NCI-H82 treated with DMSO at 0.1 percent for 48 hours (cell line): ENCODE measurements around the gene DLEC1.
"Not testable (repeated sequence)": the region's sequence is repeated elsewhere in the genome, so short reads cannot be mapped to it uniquely, and the experiment has no call there.

Source experiments
- DNase-seq: peaks from one replicate; lab custom pipeline; 2025; ENCODE audit not compliant: unreplicated experiment; lab: John Stamatoyannopoulos, UW

DLEC1 gene

DNA sequence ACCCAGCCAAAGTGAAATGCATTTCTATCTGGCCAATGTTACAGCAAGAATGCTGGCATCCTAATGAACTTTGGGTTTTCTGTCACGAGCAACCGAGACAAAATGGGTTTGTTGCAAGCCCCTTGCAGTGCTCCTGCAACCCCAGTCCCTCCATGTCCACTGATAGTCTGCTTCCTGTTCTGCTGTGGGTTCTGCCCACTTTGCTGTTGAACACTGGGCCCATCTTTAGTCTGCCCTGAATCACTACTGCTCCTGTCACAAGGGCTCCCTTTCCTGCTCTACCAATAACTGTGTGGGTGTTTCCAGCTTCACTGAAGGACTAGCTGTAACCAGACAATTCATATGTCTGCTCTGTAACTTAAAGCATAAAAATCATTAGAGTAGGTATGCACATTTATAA lies 113.6 kb downstream of the DLEC1 start:
- DNase-seq: no peak

DNA sequence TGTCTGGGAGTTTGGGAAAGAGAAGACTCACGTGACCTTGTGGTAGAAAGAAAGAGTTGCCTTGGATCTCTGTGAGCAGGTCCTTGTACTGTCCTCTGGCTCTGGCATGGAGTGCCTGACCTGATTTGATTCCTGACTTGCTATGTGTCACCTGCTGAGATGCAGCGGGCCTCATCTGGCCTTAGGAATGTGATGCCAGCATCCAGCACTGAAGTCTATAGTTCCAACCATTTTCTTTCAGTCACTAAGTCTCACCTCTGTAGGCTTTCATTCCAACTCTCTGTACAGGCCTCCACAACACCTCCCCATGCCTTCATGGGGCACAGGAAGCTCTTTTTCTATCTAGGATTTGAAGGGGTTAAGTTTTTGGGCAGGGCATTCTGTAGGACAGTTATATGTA lies 114.2 kb downstream of the DLEC1 start:
- DNase-seq: no peak

DNA sequence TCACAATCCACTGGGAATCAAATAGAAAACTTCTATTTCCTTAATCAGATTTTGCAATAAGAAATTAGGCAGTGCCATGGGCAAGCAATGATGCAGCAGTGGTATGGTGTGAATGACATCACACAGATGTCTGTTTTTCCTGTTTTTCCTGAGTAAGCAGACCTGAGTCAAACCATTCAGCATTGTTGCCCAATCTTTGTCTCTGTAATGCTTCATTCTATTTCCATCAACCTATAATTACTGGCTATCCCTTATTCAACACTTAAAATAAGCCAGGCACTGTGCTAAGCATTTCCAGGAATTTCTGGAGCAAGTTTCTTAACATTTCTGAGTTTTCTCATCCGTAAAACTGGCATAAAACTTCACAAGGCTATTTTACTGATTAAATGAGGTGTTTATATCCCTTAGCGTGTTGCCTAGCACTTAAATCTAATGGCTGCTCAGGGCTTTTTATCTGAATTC lies 115.1 kb downstream of the DLEC1 start:
- no peak for DNase-seq

DNA sequence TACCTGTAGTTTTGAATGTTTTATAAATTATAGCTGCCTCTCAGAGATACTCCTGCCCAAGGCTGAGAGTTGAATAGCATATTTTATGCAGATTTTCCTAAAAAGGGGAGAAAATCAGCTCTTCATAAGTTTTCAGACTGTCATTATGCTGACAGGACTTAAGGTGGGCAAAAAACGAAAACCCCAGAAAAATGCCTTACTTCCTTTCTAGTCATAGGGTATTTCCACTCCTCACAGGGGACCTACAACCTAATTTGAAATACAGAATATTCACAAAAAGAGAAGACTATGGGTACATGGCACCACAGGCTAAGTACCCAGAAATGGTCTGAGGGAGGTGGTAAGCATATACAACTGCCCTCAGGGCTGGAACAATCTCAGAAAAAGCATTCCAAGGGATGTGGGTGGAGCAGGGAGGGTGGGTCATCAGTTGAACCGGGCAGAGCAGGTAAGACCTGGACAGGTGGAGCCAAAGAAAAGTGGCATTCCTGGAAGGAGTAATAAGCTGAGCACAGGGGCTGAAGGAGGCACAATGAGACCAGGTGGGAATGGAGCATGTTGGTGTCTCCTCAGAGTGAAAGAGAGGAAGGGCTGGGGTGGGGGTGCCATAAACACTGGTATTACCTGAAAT lies 115.7 kb downstream of the DLEC1 start:
- DNase-seq: no peak

DNA sequence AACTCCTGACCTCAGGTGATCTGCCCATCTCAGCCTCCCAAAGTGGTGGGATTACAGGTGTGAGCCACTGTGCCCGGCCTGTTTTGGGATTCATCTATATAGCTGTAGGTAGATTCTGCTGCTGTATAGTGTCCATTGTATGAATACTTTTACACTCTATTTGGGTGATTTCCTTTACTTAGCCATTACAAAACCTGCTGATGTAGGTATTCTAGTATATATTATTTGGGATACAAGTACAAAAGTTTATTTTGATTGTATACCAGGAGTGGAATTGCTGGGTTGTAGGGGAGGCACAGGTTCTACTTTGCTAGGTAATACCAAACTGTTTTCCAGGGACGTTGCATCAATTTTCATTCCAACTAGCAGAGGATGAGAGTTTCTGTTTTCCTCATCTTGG lies 116.8 kb downstream of the DLEC1 start:
- DNase-seq: no peak

DNA sequence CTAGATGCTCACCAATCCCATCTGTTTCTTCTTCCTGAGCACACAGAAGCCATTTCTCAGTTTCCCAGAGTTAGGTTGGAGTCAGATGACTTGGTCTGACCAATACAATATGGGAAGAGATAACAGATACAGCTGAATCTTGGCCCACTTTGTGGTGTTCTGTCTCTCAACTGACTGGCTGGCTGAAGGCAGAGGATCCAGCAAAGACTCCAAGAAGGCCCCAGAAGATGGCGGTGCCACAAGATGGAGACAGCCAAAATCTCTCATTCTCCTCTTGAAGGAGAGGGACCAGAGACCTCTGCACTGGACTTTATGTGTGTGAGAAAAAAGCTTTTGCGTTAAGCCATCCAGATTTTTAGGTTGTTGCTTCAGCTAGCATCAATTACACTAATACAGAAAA lies 118.1 kb downstream of the DLEC1 start:
- DNase-seq: no peak

DNA sequence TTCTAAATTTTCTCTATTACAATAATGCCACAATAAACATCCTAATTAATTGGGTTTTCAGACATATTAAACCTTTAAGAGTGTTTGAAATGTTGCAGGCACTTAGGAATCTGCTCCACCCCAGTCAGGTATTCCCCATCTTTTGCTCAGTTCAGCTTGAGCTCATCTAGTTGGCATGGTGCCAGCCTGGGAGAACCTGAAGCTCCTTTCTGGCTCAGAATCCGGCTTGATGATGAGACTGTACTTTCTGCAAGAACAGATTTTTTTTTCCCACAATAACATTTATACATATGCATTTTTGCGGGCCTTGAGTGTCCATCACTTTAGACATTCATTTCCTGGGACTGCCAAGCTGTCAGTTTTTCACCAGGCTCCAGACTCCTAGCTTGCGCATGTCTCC lies 118.6 kb downstream of the DLEC1 start:
- no peak for DNase-seq

DNA sequence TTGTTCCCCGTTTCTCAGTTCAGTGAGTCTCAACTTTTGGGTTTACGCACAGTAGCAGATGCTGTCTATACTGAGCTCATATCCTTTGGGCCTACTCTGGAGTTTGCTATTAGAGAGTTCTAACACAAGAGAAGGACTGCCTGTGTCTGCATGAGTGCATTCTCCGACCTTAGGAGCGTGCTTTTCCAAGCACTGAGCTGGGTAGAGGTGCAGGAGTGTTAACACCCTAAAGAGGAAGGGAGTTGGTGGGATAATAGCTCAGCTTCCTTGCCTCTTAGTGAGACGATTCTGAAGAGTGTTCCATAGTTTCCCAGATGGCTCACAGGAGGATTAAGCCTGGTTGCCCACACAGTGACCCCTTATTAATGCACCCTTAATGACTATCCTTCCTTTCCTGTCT lies 119.5 kb downstream of the DLEC1 start:
- no peak for DNase-seq

DNA sequence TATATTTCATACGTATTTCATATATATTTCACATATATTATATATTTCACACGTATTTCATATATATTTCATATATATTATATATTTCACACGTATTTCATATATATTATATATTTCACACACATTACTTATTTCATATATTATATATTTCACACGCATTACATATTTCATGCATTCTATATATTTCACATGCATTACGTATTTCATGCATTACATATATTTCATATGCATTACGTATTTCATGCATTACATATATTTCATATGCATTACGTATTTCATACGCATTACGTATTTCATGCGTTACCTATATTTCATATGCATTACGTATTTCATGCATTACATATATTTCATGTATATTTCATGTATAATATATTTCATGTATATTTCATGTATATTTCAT lies 121.7 kb downstream of the DLEC1 start:
- not testable (repeated sequence) for DNase-seq

DNA sequence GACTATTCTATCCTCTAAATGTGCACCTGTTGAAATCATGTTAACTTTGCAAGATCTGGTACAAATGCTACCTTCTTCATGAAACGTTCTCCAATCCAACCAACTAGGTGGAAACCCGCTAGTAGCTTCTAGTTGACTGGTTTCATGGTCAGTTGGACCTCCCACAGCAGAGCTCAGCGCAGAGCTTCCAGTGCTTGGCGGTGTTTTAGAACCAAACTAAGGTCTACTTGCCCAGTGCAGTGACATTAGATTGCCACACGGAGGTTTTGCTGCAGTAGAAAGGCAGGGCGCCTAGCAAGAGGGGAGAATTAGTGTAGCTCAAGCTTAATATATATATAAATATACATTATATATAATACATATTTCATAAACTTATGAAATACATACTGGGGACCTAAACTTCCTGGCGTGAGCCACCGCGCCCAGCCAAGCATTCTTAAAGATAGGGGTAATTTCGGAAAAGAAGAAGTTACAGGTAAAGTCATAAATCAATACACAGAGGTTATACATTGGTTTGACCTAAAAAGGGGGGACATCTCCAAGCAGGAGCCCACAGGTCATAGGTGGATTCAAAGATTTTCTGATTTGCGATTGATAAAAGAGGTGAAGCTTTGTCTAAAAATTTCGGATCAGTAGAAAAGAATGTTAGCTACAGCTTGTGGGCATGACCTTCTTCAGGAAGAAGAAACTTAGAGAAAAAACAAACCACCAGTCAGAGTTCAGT lies 124.3 kb downstream of the DLEC1 start:
- no peak for DNase-seq

DNA sequence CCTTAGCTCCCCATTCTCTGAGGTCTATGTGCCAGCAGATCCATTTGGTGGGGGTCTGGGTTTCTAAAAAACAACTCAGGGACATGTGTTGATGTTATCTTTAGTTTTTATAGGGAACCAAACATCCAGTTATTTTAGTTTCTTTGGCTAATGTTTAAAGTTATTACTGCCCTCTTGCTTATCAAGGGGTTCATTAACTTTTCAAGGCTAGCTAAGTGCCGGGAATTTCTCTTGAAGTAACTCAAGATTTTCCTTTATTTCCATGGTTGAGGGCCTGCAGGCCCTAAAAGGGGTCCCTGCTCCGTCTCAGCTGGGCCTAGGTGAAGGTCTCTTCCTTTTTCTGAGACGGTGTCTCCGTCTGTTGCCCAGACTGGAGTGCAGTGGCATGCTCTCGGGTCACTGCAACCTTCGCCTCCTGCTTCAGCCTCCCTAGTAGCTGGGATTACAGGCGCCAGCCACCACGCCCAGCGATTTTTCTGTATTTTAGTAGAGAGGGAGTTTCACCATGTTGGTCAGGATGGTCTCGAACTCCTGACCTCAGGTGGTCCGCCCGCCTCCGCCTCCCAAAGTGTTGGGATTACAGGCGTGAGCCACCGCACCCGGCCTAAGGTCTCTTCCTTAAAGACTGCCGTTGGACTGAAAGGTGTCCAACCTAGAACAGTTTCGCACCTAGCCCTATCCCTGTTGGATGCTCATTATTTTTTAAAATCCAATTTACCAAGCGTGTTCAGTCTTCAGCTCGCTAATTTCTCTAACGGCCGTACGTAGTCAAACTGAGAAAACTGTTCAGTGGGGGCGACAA lies 125.0 kb downstream of the DLEC1 start:
- no peak for DNase-seq

DNA sequence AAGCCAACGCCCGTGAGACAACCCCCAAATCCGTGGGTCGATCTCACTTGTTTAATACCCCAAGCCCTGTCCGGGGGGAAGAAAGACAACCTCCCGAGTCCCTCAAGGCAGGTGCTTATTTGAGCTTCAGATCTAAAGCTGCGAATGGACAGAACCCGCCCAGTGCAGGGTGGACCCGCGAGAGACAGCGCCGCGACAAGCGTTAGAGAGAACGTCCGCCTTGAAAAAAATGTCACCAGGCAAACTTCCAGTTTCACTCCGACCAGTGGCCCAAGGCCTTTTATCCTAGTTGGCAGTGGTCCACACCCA lies 125.6 kb downstream of the DLEC1 start:
- no peak for DNase-seq

DNA sequence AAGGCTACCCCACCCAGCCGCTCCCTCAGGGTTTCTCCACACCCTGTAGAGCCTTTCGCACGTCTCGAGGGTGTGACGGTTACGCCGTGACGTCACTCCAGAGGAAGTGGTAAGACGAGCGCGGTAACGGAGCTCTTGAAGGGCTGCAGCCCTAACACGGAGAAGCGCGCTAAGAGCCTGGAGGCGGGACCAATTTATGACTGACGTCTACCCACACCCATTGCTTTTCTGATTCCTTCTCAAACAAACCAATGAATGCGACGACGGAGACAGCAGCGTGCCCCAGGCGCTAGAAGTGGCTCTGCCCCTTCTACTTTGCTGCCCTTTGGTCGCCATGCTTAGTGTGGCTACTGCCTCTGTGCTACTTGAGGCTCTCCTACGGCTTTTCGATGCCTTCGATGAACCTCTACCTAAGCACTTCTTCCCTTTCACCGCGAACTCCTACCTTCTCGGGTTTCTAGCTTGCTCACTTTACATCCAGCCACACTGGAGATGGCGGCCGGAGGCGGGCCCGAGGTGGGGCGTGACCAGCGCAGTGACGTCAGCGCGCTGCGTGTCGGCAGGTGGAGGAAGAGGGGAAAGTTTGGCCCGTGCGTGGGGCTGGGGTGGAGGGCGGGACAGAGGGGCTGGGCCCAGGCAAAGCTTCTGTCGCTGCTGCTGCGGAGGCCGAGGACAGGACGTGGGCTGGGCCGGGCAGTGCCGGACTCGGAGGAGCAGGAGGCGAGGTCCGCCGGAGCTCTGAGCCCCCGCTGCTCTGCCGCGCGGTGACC lies 126.1 kb downstream of the DLEC1 start, which contains the start of gene OXSR1:
Gene OXSR1 (plus strand): TSS at position 586 of the 770 bp plus-strand sequence. CDS start 340 bp downstream, outside the sequence.
- peak; percentile 97 for DNase-seq

DNA sequence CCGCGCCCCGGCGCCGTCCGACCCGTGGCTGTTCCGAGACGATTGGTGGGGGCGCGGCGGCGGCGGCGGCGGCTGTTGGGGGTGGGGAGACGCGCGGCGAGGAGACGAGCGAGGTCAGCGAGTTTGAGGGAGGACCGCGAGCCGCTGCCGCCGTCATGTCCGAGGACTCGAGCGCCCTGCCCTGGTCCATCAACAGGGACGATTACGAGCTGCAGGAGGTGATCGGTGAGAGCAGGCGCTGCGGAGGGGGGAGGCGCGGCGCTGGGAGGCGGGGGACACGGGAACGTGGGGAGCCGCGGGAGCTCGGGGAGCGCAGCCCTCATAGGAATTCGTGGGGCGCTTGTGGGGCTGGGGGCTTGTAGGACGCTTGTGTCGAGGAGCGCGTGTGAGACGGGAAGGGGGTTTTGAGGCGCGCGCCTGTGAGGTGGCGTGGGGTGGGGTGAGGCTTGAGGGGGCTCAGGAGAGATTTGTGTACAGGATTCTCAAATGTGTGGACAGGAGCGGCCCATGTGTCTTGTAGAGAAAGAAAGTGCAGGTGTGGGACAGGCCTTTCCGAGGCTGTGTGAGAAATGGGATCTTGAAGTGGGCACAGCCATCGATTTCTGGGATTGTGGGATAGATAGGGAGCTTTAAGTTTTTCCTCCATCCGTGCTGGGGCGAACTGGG lies 126.8 kb downstream of the DLEC1 start:
- no peak for DNase-seq

DNA sequence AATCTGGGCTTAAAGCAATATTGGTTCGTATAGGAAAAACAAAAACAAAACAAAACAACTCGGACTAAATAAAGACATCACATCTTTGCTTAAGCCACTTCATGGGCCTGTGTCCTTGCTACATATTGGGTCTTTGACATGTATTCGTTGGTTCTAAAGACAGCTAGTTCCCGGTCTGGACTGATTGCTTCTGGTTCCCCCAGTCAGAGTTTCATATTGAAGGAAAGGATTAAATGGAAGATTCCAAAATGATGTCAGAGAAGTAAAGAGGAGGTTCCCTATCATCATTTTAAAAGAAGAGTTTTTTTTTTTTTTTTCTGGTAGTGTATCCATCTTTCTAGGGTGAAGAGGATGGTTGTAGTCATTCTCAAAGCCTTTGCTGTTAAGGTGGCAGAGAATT lies 128.6 kb downstream of the DLEC1 start:
- no peak for DNase-seq

DNA sequence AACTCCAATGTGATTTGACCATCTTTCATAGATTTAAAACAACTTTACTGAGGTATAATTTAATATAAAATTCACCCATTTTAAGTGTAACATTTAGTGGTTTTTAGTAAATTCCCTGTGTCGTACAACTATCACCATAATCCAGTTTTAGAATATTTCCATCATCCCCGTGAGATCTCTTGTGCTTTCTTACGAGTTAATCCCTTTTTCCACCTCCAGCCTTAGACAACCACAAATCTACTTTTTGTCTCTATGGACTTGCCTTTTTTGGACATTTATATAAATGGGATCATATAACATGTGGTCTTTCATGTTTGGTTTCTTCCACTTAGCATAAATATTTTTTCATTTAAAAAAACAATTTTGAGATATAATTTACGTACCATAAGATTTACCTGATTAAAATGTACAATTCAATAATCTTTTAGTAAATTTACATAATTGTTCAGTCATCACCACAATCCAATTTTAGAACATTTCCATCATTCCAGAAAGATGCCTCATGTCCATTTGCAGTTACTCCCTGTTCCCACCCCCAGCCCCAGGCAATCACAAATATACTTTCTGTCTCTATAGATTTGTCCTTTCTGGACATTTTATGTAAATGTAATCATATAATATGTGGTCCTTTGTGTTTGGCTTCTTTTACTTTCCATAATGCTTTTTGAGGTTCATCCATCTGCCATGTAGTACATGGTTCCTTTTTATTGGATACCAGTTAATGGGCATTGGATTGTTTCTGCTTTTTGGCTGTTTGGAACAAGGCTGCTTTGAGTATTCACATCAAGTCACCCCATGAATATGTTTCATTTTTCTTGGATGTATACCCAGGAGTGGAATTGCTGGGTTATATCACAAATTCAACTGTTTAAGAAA lies 129.4 kb downstream of the DLEC1 start:
- no peak for DNase-seq

DNA sequence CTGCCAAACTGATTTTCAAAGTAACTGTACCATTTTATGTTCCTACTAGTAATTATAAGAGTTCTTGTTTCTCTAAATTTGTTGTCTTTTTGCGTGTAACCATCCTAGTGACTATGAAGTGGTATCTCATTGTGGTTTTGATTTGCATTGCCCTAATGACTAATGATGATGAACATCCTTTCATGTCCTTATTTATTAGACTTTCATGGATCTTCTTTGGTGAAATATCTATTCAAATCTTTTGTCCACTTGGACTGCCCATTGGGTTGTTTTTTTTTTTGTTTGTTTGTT lies 130.0 kb downstream of the DLEC1 start:
- no peak for DNase-seq

DNA sequence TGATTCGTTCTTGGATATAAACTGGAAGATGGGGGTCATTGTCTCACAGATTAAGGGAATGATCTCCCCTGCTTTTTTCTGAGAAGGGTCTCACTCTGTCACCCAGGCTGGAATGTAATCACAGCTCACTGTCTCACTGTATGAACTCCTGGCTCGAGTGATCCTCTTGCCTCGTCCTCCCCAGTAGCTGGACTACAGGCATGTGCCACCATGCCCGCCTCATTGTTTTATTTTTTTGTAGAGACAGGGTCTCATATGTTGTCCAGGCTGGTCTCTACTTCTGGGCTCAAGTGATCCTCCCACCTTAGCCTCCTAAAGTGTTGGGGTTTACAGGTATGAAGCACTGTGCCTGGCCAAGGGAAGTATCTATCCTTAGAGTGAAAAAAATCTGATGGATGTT lies 131.7 kb downstream of the DLEC1 start:
- no peak for DNase-seq

DNA sequence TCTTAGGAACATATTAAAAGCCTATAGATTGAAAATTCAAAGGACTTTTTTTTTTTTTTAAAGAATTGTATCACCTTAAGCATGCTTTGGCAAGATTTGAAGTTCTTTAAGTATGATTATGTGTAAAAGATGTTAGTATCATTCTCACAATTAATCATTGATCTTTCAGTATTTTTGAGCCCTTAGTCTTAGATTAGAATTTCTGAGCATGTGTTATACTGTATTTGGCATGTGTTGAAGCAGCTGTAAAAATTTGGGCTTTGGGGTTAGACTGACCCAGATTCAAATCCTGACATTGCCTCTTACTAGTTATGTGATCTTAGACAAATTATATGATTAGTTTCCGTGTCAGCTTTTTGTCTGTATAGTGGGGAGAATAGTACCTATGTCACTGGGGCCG lies 132.6 kb downstream of the DLEC1 start:
- DNase-seq: no peak
